Cardiac septum (tissue), 1 donor: ENCODE data around the gene DYNLT4. TPM values are rescaled to one million over a fixed set of nuclear protein-coding genes. Genes with fewer than 3 reads are reported as not detected.
A peak's percentile ranks its signal among the peaks of the same experiment; 100 is the strongest.

Experiments
- DNase-seq: peaks from one replicate; pipeline ENCODE4 v3.0.0-alpha.2; 2020; ENCODE audit warnings: low spot score
- intact Hi-C: fragments of 100-400 bp; cut with DNase I; formaldehyde crosslinking; loops from one replicate; pipeline ENCODE4 v1.14.0; 2022
- long read RNA-seq: library from polyadenylated mRNA; unstranded; transcript quantifications from one replicate; pipeline ENCODE4 v2.0.0, GENCODE V29; 2021
- total RNA-seq: library from RNA; stranded (reverse); fragmentation: NEBNext Ultra II Directional; extraction: Animal tissue kit (Norgen Biotek cat#: 25700); gene quantifications from one replicate; pipeline ENCODE4 v1.2.1, GENCODE V29; 2021
- donor health status: DM: no; HTN: no; CAD: no.

Gene DYNLT4, protein sequence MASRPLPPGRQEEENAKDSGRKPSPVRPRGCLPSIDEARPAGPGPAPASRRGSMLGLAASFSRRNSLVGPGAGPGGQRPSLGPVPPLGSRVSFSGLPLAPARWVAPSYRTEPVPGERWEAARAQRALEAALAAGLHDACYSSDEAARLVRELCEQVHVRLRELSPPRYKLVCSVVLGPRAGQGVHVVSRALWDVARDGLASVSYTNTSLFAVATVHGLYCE
- total RNA-seq, result not detected
- long read RNA-seq, partial matches to known transcripts, result 0 of 1 reads
- long read RNA-seq, other reads (novel, unspliced or antisense), result 0 of 1 reads

DNA sequence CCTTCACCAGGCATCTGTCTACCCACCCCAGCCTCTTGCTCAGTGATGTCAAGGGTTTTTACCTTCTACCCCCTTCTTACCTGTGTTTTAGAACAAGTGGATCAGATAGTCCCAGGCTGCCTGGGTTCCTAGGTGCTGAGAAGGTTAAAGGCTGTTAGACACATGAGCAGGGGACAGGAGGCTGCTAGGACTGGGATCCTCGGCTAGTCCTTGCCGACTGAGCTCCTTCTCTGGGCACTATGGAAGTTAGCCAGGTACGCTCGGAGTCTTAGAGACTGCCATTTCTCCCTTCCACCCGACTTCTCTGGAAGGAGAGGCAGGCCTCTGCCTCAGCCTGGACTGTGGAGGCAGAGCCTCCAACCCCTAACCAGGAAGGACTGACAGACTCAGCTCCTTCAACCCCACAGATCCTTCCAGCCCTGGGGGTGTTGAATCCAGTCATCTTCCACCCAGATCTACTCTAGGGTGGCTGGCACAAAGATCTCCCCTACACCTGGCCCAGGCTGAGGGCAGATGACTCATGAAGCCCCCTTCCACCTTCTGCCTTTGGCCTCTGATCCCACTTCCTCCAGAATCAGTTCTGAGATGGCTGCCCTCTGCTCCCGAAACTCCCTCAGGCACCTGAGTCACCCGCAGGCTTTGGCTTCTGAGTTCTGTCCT is at the start of gene DYNLT4:
TSS of gene DYNLT4 (minus strand) at position 648 of the 660 bp plus-strand sequence. CDS start 683 bp downstream, outside the sequence.
- intact Hi-C loops, result loop anchor here (10.0 kb wide), 1 partner anchor 498 kb away; no protein-coding TSS in a partner anchor
- no peak for DNase-seq

DNA sequence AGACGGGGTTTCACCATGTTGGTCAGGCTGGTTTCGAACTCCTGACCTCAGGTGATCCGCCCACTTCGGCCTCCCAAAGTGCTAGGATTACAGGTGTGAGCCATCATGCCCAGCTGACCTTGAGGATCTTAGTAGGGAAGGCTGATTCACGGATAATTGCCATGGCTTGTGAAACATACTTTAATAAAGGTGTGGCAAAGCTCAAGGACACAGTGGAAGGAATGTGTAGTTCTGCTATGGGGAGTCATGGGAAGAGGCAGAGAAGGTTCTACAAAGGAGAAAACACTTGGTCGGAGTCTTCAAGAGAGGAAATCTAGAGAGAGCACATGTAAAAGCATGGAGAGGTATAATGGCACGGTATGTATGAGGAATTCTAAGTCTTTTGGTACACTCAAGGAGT is 48.6 kb upstream of the DYNLT4 start:
- intact Hi-C loops, result no loop called here
- no peak for DNase-seq

DNA sequence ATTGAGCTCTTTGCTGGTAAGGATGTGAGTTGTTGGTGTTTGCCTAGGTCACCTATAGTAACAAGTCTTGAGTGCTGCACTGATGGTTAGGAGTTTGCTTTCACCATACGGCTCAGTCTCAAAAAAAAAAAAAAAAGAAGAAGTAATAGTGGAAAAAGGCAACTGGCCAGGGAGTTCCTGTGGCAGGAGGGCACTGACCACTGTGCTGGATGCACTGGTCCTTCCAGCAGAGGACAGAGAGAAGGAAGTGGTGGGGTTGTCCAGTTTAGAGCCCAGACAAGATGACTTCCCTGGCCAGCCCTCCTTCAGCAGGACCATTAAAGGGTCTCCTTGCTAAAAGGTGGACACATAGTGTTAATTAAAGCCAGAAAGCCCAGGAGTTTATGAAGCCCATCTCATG is 47.8 kb upstream of the DYNLT4 start:
- intact Hi-C loops, result no loop called here
- peak; percentile 41 for DNase-seq

DNA sequence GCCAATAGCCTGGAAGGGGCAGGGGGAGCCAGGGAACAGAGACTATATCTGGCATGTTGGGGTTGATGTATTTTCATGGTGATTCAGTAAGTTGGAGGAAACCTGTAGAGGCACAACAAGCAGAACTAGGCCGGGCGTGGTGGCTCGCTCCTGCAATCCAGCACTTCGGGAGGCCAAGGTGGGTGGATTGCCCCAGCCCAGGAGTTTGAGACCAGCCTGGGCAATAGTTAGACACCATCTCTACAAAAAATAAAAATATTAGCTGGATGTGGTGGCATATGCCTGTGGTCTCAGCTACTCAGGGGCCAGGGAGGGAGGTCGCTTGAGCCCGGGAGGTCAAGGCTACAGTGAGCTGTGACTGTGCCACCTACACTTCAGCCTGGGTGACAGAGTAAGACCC is 46.0 kb upstream of the DYNLT4 start:
- DNase-seq, result peak; percentile 51
- intact Hi-C loops, result no loop called here

DNA sequence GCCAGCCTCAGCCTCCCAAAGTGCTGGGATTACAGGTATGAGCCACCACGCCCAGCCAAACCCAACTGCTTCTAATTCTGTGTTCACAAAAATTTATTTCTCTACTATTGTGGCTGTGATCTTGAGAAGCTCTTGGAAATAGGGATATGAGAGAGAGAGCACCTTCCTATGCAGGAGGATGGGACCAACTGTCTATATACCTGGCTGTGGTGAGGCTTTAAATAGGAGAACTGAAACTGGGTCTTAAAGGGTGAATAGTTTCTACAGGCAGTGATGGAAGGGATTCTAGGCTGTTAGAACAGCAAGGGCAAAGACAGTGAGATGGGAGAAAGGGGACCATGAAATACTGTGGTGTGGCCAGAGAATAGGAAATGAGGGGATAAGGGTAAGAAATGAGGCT is 44.2 kb upstream of the DYNLT4 start:
- DNase-seq, result no peak
- intact Hi-C loops, result no loop called here

DNA sequence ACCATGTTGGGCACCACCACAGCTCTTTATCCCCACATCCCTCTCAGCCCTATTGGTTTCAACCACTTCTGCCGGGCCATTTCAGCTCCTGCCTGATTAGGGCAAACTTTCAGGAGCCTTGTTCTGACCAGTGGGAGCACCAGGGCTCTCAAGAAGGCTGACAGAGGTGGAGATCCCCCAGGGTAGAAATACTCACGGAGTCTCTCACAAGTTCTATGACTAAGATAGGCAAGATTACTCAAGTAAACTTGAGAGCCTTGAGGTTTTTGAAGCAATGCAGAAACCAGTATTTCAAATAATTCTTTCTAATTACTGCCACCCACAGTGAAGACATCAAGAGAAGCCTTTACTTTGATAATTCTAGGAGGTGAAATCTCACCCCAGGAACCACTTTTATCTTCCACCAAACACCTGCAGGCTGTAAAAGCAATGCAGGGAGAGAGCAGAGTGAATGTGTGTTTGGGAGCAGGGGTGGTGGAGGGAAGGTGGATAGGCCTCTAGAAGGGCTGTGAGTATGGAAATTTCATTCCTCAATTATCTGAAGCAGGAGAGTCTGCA is 42.5 kb upstream of the DYNLT4 start:
- intact Hi-C loops, result no loop called here

DNA sequence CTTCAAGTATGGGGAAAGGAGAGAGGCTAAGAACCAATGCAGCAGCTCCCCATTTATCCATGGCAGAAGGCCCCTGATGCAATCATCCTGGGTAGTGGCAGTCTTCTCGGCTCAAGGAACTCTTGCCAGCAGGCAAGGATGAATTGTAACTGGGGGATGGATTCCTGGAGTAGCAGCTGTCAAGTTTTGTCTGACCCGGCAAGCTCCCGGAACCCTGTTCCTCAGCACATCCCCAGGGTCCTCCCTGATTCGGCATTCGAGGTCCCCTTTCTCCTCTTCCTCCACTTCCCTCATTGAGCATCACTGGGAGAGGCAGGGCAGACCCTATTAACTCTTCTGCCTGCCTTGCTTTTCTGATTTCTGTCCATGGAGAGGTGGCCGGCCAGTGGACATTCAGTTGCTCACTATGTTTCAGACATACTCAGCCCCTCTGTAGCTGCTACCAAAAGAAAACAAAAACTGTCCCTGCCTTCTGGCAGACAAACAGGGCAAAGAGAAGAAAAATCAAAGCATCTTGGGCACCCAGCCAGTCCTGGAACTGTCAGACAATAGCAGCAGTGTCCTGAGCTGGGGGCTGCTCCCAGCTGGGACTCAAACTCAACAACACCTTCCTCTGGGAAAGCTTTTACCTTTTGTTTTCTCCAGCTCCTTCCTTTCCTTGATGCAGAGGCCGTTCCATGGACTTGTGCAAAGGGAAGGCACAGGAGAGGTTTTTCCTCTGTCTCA is 41.5 kb upstream of the DYNLT4 start:
- peak; percentile 71 for DNase-seq
- intact Hi-C loops, result no loop called here

More for the DNA sequence above, 42.5 kb upstream of the DYNLT4 start:
- DNase-seq, result peak; percentile 43

DNA sequence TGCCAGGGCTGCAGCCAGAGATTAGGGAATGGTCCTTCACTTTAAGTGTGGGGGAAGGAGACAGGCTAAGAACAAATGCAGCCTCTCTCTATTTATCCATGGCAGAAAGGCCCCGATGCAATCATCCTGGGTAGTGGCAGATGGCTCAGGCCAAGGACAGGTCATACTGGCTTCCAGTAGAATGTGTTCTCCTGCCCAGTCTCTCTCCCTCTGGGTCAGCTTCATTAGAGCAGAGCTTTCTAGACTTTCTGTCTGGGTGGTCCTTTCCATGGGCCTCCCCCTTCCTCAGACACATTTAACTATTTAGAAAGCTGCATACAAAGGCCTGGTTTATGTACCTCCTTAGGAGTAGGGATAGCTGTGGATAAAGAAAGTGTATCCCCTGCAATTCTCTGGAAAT is 40.7 kb upstream of the DYNLT4 start:
- peak; percentile 49 for DNase-seq
- intact Hi-C loops, result no loop called here

DNA sequence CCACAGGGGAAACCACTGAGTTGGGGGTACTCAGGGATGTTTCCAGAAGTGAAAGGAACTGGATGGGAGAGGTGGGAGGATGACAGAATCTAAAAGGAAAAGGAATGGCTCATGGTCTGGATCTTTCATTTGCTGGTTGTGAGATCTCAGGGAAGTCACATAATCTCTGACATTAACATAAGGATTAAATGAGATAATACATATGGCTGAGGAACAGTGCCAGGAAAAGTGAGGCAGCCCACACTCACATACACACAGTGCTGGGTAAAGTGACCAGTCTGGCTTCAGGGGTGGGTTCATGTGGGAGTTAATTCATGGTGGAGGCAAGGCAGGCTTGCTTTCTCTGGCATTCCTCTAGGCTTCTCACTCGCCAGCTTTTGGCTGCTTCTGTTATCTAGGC is 39.8 kb upstream of the DYNLT4 start:
- no peak for DNase-seq
- intact Hi-C loops, result no loop called here

DNA sequence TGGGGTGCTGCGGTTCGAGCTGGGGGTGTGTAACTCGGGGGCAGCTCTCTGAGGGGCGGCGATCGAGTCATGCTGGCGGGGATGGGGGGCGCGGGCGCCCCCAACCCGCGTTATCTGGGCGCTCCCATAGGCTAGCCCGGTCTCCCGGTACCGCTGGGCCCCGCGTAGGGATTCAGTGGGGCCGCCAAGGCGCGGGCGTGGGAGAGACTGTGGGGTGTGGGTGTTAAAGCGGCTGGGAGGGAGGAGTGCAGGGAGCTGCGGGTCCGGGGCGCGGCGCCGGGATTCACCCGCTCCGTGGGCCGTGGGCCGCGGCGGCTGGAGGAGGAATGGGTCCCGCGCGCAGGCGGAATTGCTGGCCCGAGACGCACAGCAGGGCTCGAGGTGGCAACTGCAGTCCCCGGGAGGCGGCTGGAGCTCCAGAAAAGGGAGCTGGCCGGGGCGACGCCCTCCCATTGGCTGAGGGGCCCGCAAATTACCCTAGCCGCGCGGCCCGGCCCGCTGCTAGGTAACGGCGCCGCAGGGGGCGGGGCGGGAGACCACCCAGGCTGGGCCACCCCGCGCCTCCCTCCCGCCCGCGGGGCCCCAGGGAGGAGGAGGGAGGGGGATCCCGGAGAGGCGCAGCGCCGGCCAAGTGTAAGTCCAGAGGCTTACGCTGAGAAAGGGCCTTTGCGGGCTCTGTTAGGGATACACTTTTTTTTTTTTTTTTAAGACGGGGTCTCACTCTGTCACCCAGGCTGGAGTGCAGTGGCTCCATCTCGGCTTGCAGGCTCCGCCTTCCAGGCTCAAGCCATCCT is 35.9 kb upstream of the DYNLT4 start, which contains the start of gene PTCH2:
TSS of gene PTCH2 (minus strand) at position 392 of the 794 bp plus-strand sequence. CDS start at position 71, 321 bp downstream.
- peak; percentile 80 for DNase-seq
- intact Hi-C loops, result loop anchor here (5.0 kb wide), 1 partner anchor 144 kb away; the partner anchor contains the start of gene EIF2B3

DNA sequence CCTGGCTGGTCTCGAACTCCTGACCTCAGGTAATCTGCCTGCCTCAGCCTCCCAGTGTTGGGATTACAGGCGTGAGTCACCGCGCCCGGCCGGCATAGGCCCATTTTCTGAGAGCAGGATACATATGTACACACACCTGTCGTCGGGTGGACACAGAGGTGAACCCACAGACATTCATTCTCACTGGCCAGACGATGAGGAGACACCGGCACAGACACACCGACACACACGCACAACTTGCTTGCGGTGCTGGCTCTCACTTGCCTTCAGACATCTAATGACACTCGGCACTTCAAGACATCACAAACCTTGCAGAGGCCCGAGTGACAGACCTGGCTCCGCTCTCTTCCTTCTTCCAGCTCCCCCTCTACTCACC is 35.3 kb upstream of the DYNLT4 start:
- intact Hi-C loops, result loop anchor here (5.0 kb wide), 1 partner anchor 145 kb away; the partner anchor contains the start of gene EIF2B3
- DNase-seq, result peak; percentile 68

DNA sequence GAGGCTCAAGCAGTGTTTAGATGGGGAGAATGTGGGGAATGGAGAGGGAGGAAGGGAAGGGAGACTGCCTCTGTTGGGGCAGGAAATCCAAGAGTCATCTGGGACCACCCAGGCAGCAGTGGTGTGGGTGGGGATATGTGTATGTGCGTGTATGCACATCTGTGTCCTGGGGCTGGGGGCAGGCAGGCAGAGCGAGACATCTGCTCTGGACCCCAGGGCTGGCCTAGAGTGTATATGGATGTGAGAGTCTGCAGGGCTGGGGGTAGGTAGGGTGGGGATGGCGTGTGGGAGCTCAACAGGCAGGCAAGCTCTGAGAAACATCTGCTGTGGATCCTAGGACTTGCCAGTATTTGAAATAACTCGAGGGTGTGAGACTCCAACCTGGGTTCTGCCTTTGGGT is 32.4 kb upstream of the DYNLT4 start:
- intact Hi-C loops, result loop anchor here (5.0 kb wide), 2 partner anchors 173 to 458 kb away; partner anchors contain the start of genes HECTD3 and UROD
- DNase-seq, result peak; percentile 54

DNA sequence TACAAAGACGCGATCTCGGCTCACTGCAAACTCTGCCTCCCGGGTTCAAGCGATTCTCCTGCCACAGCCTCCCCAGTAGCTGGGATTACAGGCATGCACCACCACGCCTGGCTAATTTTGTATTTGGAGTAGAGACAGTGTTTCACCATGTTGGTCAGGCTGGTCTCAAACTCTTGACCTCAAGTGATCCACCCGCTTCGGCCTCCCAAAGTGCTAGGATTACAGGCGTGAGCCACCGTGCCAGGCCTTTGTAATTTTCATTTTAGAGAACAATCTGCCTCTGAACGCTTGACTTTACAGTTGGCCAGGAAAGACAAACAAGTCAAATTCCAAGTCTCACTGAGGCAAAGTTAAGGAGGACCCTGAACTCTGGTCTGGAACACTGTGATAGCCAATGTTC is 31.1 kb upstream of the DYNLT4 start:
- peak; percentile 64 for DNase-seq
- intact Hi-C loops, result loop anchor here (5.0 kb wide), 2 partner anchors 174 to 459 kb away; partner anchors contain the start of genes HECTD3 and UROD

DNA sequence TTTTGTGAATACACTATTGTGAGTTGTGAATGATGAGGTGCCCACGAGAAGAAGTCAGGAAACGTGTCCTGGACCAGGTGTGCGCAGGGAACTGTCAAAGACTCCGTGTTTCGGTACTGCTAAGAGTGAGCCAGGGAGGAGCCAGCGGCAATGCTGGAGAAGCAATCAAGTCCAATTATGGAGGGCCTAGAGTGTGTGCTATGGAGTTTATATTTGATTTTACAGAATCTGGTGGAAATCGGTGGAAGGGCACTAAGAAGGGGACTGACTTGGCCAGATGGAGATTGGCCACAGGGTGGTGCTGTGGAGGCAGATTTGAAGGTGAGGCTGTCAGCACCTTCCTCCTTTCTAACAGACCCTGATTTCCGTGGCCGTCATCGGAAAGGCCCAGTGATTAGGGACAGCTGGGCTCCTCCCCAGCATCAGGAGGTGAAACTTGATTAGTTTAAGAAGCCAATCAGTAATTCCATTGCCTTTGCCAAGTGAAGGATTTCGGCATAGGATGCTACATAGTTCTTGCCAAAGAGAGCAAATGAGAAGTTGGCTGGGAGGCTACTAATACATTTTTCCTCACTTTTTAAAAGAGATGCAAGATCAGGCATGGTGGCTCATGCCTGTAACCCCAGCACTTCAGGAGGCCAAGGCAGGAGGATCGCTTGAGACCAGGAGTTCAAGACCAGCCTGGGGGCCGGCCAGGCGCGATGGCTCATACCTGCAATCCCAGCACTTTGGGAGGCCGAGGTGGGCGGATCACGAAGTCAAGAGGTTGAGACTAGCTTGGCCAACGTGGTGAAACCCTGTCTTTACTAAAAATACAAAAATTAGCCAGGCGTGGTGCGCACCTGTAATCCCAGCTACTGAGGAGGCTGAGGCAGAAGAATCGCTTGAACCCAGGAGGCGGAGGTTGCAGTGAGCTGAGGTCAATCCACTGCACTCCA is 28.9 kb upstream of the DYNLT4 start:
- peak; percentile 91 for DNase-seq
- intact Hi-C loops, result loop anchor here (2.0 to 5.0 kb wide), 3 partner anchors 37 to 461 kb away; partner anchors contain the start of genes HECTD3 and UROD

DNA sequence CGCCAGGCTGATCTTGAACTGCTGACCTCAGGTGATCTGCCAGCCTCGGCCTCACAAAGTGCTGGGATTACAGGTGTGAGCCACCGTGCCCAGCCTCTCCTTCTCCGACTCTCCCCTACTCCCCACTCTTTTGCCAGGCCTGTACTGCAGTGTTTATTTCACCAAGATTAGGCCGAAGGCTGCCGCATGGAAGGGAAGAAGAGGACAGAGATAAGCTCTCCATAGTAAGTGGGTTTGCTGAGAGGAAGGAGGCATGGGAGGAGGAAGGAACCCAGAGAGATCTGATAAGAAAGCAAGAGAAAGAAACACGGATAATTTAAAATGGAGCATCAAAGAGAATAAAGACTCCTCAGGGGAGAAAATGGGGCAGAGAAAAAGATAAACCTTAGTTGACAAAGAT is 27.2 kb upstream of the DYNLT4 start:
- no peak for DNase-seq
- intact Hi-C loops, result loop anchor here (2.0 kb wide), 1 partner anchor 36 kb away; no protein-coding TSS in a partner anchor

DNA sequence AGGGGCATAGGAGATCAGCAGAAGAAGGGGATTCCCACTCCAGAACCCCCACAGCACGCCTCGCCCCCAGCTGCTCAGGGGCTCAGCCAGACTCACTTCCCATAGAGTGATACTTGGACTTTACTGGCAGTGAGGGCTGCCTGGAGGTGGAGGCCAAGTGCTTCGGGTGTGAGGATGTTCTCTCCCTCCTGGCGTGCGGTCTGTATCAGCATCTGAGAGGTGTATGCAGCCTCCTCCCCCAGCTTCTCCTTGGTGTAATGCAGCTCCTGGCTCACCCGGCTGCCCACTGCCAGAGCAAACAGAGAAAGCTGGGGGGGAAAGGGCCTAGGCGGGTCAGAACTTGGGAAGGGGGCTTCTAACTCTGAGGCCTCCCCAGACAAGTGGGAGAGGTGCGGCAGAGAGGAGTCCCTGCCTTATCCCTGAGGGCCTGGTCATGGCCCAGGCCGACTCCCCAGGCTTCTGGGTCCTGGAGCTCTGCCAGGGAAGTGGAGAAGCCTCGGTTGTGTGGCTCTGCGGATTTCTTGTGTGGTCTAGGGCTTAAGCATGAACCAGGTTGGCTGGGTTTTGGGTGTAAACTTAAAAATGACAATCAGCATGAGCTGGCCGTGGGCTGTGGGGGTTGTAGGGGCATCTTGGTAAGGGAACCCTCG is 25.0 kb upstream of the DYNLT4 start:
- no peak for DNase-seq

DNA sequence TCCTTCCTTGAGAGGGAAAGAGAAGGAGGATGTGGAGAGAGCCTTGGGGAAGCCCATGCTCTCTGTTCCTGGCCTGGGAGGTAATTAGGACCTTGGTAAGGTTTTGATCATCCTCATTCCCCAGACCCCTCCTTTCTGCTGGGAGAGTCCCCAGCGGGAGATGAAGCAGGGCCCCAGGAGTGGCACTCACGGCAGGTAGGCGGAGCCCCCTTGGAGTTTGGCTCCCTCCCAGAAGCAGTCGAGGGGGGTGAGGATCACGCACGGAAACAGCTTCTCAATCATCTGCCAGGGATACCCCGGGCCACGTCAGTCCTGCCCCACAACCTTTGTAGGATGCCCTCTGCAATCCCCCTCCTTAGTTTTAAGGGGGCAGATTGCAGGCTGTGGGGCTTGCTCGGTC is 24.4 kb upstream of the DYNLT4 start:
- DNase-seq, result no peak
- intact Hi-C loops, result no loop called here

More for the DNA sequence above, 25.0 kb upstream of the DYNLT4 start:
- intact Hi-C loops, result no loop called here
